Endodermal cell (in vitro differentiated cells): ENCODE results near the gene UTS2B. TPM values are rescaled to one million over a fixed set of nuclear protein-coding genes. Genes with fewer than 3 reads are reported as not detected.

Experiments used
- DNase-seq: peaks from one replicate; pipeline ENCODE4 v3.0.0-alpha.2; 2017
- H3K27ac ChIP-seq: 2 replicates; pipeline ENCODE4 v1.5.1; 2013; ENCODE audit warnings: mild to moderate bottlenecking, low read depth, low read length, moderate library complexity
- H3K27me3 ChIP-seq: 2 replicates; pipeline ENCODE4 v1.6.1; 2013; ENCODE audit warnings: mild to moderate bottlenecking, low read length, moderate library complexity; ENCODE audit not compliant: insufficient read depth, control insufficient read depth, poor library complexity, severe bottlenecking
- H3K36me3 ChIP-seq: 2 replicates; pipeline ENCODE4 v1.7.0; 2013; ENCODE audit warnings: mild to moderate bottlenecking, low read length, moderate library complexity; ENCODE audit not compliant: control insufficient read depth, insufficient read depth
- H3K4me1 ChIP-seq: one replicate; pipeline ENCODE4 v1.7.0; 2013; ENCODE audit warnings: low read length; ENCODE audit not compliant: control insufficient read depth, insufficient read depth
- H3K4me3 ChIP-seq: 2 replicates; pipeline ENCODE4 v1.5.1; 2013; ENCODE audit warnings: mild to moderate bottlenecking, low read length, moderate library complexity
- H3K9ac ChIP-seq: 2 replicates; pipeline ENCODE4 v1.6.1; 2013; ENCODE audit warnings: mild to moderate bottlenecking, low read length, moderate library complexity; ENCODE audit not compliant: poor library complexity, severe bottlenecking; ENCODE audit errors: extremely low read depth
- H3K9me3 ChIP-seq: 2 replicates; pipeline ENCODE4 v1.6.1; 2013; ENCODE audit warnings: mild to moderate bottlenecking, low read length, moderate library complexity; ENCODE audit not compliant: control insufficient read depth
- H3K27ac Mint-ChIP-seq: 2 replicates; pipeline ENCODE4 v1.8.0; 2020; ENCODE audit warnings: mixed read lengths
- H3K27me3 Mint-ChIP-seq: 2 replicates; pipeline ENCODE4 v1.8.0; 2021; ENCODE audit warnings: mild to moderate bottlenecking, mixed read lengths; ENCODE audit not compliant: insufficient read depth
- H3K36me3 Mint-ChIP-seq: 2 replicates; pipeline ENCODE4 v1.8.0; 2020; ENCODE audit warnings: low read depth, mixed read lengths
- H3K4me1 Mint-ChIP-seq: 2 replicates; pipeline ENCODE4 v1.8.0; 2020; ENCODE audit warnings: mixed read lengths
- H3K4me3 Mint-ChIP-seq: 2 replicates; pipeline ENCODE4 v1.8.0; 2020; ENCODE audit warnings: mild to moderate bottlenecking, moderate library complexity, mixed read lengths
- H3K9me3 Mint-ChIP-seq: 2 replicates; pipeline ENCODE4 v1.8.0; 2020; ENCODE audit warnings: mild to moderate bottlenecking, mixed read lengths
- WGBS, 2 experiments: methylation state at CpG; one replicate each; pipeline versions ENCODE4 v1.1.5 to v1.1.7; 2013; ENCODE audit warnings: missing lambda C conversion rate in 2 of 2, mixed read lengths in 1 of 2; ENCODE audit not compliant: insufficient coverage in 1 of 2, insufficient read length in 1 of 2; 5-methylcytosine and 5-hydroxymethylcytosine counted together
- total RNA-seq, 2 donors: library from RNA; stranded (reverse); fragmentation: NEBNext Ultra II Directional in 1 of 2; extraction: Animal tissue kit (Norgen Biotek cat#: 25700) in 1 of 2; gene quantifications; 2 replicates in 1 of 2; 3 replicates in 1 of 2; pipeline ENCODE4 v1.2.1, GENCODE V29; 2021
- TF ChIP-seq, protein P1 (sequence below): fragments of 200-600 bp; sonication (generic); conservative IDR thresholded peaks from 2 replicates; pipeline ENCODE4 v1.5.0; 2021; ENCODE audit warnings: antibody characterized with exemption, mild to moderate bottlenecking

The UTS2B gene
- total RNA-seq, 2 donors from 2014 or later: 0.90 TPM; not detected in 1

DNA sequence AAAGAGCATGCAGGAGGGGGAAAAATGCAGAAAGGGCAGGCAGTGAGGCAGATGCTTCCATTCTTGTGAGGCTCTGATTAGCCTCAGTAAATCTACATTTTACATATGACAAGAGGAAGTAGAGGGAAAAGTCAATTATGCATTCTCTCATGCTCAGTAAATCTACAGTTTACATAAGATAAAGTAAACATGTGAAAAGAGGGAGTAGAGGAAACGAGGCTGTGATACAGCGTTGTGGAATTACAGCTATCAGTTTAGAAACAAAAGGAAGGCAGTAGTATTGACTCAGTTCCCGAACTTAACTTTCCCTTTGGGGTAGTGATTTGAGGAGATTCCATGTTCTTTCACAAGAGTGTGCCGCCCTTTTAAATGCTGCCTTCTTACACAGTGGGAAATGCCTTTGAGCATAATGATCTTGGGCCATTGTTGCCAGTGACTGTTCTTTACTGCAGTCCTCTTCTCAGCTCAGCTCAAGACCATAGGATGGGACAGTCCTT, 92.0 kb downstream of the UTS2B start:
- H3K9me3 ChIP-seq: no peaks in the 10 kb centered on the region
- TF ChIP-seq, protein P1, sequence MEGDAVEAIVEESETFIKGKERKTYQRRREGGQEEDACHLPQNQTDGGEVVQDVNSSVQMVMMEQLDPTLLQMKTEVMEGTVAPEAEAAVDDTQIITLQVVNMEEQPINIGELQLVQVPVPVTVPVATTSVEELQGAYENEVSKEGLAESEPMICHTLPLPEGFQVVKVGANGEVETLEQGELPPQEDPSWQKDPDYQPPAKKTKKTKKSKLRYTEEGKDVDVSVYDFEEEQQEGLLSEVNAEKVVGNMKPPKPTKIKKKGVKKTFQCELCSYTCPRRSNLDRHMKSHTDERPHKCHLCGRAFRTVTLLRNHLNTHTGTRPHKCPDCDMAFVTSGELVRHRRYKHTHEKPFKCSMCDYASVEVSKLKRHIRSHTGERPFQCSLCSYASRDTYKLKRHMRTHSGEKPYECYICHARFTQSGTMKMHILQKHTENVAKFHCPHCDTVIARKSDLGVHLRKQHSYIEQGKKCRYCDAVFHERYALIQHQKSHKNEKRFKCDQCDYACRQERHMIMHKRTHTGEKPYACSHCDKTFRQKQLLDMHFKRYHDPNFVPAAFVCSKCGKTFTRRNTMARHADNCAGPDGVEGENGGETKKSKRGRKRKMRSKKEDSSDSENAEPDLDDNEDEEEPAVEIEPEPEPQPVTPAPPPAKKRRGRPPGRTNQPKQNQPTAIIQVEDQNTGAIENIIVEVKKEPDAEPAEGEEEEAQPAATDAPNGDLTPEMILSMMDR: no peak
- H3K4me1 ChIP-seq: peaks cover 6% of the 10 kb centered on the region
- 24 to 37% methylated on average over 4 of the region's 4 CpGs for WGBS, 2 experiments
- Mint-ChIP-seq H3K27ac (no peak overlapping the region), H3K27me3 (no peaks in the 10 kb centered on the region), H3K36me3 (no peaks in the 10 kb centered on the region), H3K4me1 (peaks cover 34% of the 10 kb centered on the region), H3K9me3 (no peaks in the 10 kb centered on the region), H3K4me3 (no peak overlapping the region)
- no peak overlapping the region for H3K27ac ChIP-seq
- H3K4me3 ChIP-seq: no peak overlapping the region
- no peak for DNase-seq
- H3K36me3 ChIP-seq: no peaks in the 10 kb centered on the region
- no peak overlapping the region for H3K9ac ChIP-seq
- H3K27me3 ChIP-seq: no peaks in the 10 kb centered on the region

DNA sequence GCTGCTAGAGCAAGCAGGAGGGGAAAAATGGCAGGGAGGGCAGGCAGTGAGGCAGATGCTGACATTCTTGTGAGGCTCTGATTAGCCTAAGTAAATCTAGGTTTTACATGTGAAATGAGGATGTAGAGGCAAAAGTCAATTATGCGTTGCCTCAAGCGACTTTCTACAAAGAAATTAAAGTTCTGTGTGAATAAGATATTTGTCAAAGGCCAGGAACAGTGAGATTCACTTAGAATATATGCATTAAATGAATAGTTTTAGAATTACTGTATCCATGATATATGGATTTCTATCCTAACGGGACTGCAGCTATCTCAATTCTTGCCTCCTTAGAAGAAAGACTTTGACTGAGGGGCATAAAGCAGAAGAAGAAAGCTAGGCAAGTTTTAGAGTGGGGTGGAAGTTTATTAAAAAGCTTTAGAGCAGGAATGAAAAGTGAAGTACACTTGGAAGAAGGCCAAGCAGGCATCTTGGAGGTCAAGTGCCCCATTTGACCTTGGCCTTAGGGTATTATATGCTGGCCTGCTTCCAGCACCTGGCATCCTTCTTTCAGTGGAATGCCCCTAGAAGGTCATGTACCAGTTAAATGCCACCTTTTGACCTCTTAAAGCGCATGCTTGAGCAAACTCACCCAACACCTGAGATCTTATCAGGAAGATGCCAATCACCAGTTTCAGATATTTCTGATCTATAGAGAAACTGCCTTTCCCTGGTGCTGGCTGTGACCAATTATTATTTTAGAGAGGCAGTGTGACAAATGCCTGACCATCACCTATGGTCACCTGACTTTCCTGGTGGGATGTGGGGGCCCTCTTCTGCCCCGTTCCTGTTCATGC, 93.1 kb downstream of the UTS2B start:
- H3K4me3 ChIP-seq: no peak overlapping the region
- no peaks in the 10 kb centered on the region for H3K27me3 Mint-ChIP-seq
- H3K27ac Mint-ChIP-seq: no peak overlapping the region
- peaks cover 6% of the 10 kb centered on the region for H3K4me1 ChIP-seq
- no peak for DNase-seq
- WGBS, 2 experiments: 92 to 100% methylated on average over 2 to 5 of the region's 5 CpGs
- no peaks in the 10 kb centered on the region for H3K36me3 ChIP-seq
- H3K9ac ChIP-seq: no peak overlapping the region
- H3K36me3 Mint-ChIP-seq: no peaks in the 10 kb centered on the region
- H3K4me3 Mint-ChIP-seq: no peak overlapping the region
- no peaks in the 10 kb centered on the region for H3K27me3 ChIP-seq
- no peaks in the 10 kb centered on the region for H3K9me3 ChIP-seq
- TF ChIP-seq, protein P1: no peak
- no peak overlapping the region for H3K27ac ChIP-seq
- H3K9me3 Mint-ChIP-seq: no peaks in the 10 kb centered on the region
- H3K4me1 Mint-ChIP-seq: peaks cover 34% of the 10 kb centered on the region

DNA sequence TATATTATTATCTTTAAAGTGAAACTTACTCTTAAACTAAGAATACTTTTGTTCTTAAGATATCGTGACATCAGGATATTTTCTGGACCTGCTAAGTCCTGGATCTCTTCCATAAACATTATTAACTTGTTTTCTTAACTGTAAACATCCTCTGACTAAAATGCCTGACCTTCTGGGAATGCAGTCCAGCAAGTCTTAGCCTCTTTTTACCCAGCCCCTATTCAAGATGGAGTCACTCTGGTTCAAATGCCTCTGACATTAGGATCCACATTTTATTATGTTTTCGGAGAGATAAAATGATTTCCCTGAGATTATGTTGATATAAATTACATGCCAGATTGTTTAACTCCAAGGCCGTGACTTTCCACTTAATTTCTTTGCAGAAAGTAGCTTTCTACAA, 93.7 kb downstream of the UTS2B start:
- Histone ChIP-seq H3K9me3 (no peaks in the 10 kb centered on the region), H3K4me1 (peaks cover 6% of the 10 kb centered on the region), H3K4me3 (no peak overlapping the region), H3K9ac (no peak overlapping the region), H3K27me3 (no peaks in the 10 kb centered on the region), H3K27ac (no peak overlapping the region), H3K36me3 (no peaks in the 10 kb centered on the region)
- 90 to 92% methylated on average over 2 to 3 of the region's 3 CpGs for WGBS, 2 experiments
- Mint-ChIP-seq H3K27me3 (no peaks in the 10 kb centered on the region), H3K36me3 (no peaks in the 10 kb centered on the region), H3K27ac (no peak overlapping the region), H3K9me3 (no peaks in the 10 kb centered on the region), H3K4me3 (no peak overlapping the region), H3K4me1 (peaks cover 34% of the 10 kb centered on the region)
- TF ChIP-seq, protein P1: no peak
- DNase-seq: no peak
